Left colon (tissue), 2 donors: ENCODE results near the gene AMPH. TPM values are rescaled to one million over a fixed set of nuclear protein-coding genes. Genes with fewer than 3 reads are reported as not detected.
A peak's percentile ranks its signal among the peaks of the same experiment; 100 is the strongest.
"Not testable (repeated sequence)": the region's sequence is repeated elsewhere in the genome, so short reads cannot be mapped to it uniquely, and the experiment has no call there.

Experiments
- ATAC-seq: fragments of 200-7000 bp; cut with Tn5 transposase; one replicate; pipeline ENCODE4 v1.9.1; 2020; ENCODE audit warnings: mild to moderate bottlenecking, moderate library complexity
- DNase-seq, 2 donors: peaks; one replicate each; pipeline ENCODE4 v3.0.0-alpha.2; 2020
- intact Hi-C, 2 donors: fragments of 100-400 bp; cut with DNase I in 1 of 2; cut with micrococcal nuclease in 1 of 2; formaldehyde crosslinking; loops; one replicate each; pipeline versions ENCODE4 v1.11.2 to v1.14.0; 2022; cut with DNase I, micrococcal nuclease
- total RNA-seq, 2 donors: library from RNA; stranded (reverse); fragmentation: NEBNext Ultra II Directional; extraction: Animal tissue kit (Norgen Biotek cat#: 25700); gene quantifications; one replicate each; pipeline ENCODE4 v1.2.1, GENCODE V29; 2021
- donor health status: DM: no; HTN: no; CAD: no.
- donor health status: DM: yes; HTN: yes; CAD: no.

The AMPH gene
- total RNA-seq, 2 donors from 2014 or later: 0.58 to 1.1 TPM

DNA sequence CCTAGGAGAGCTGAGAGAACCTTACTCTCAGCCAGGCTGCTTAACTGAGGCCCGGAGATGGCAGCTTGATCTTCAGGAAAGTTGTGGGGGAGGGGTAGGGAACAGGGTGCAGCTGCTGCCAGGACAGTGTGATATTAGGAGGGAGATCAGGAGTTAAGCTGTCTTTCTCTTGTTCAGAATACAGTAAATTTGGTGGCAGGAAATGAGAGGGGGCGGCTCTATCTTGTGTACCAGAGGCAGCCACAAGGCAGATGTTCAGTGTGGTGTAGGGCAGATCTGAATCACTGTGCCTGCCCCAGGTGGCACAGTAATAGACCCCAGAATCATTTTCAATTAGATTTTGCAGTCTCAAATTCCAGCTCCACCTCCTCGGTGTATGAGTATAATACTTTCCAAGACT is 286.4 kb downstream of the AMPH start:
- intact Hi-C loops, DNase-seq, ATAC-seq: not testable (repeated sequence)

GRCh38 chr7:38342135-38342534 is 289.0 kb downstream of the AMPH start:
- intact Hi-C loops, DNase-seq, ATAC-seq: not testable (repeated sequence)

- DNase-seq, intact Hi-C loops: not testable (repeated sequence)
- peak; percentile 67 for ATAC-seq
These were observed 289.9 kb downstream of the AMPH start for GRCh38 chr7:38341172-38341705.

GRCh38 chr7:38339953-38340819 is 291.0 kb downstream of the AMPH start:
- ATAC-seq (no peak), DNase-seq (no peak)
- intact Hi-C loops: no loop called here

DNA sequence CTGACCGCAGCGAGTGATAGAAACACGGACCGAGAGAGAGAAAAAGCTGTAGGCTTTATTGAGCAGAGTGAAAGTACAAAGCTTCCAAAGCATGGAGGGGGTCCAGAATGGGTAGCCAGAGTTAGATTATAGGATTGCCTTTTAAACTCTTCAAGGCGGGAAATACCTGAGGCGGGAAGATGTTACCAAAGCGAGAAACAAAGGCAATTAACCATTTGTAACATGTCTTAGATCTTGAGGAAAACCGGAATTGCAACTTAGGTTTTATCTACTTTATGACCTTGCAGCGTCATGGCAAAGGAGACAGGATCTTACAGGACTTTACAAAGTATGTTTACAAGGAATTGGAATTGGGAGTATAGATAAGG is 295.0 kb downstream of the AMPH start:
- intact Hi-C loops, DNase-seq: not testable (repeated sequence)
- ATAC-seq: peak; percentile 47

- DNase-seq (peak; percentile 84 to 87), ATAC-seq (peak; percentile 98)
- intact Hi-C loops: no loop called here
These were observed 295.6 kb downstream of the AMPH start for GRCh38 chr7:38335492-38336147.

- intact Hi-C loops: no loop called here
- ATAC-seq (no peak), DNase-seq (no peak)
These were observed 296.1 kb downstream of the AMPH start for GRCh38 chr7:38335128-38335491.

GRCh38 chr7:38334163-38334562 is 297.0 kb downstream of the AMPH start:
- no peak for ATAC-seq
- no peak for DNase-seq
- intact Hi-C loops: no loop called here
